ENCODE measurements around the gene CENPE.
A peak's percentile ranks its signal among the peaks of the same experiment; 100 is the strongest.

The CENPE gene

DNA sequence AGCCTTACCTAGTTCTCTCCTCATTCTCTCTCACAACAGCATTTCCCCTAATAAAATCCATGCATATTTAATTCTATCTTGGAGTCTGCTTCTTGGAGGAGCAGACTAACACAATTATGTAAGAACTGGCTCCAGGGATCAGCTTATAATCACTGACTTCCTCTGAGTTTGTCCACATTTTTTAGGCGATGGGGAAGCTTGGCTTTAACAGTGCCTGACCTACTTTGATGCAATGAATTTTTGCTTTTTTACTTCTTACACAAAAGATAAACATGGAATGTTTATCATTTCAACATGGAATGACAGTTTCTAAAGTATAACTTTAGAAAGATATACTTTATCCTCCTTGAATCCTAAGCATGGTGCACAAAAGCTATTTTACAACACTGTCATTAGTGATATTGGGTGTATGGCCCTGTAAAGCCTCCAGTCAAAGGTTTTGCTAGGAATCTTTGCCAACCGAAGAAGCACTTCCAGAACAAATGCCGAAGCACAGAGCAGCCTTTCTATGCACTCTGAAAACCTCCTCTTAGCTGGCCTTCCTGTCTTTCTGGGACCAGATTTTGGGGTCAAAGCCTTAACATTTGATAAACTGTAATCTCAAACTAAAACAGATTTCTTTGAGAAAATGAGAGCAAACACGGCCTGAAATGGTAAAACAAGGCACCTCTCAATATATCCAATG, 99.2 kb downstream of the CENPE start:
- Histone ChIP-seq H3K27me3 (ENCODE audit: insufficient read depth, low read length) (no peaks in the 10 kb centered on the region), H3K79me2 (ENCODE audit: control insufficient read depth, insufficient read depth, low read length, unreplicated experiment) (peaks cover 24% of the 10 kb centered on the region), H3K36me3 (ENCODE audit: insufficient read depth, low read length) (no peaks in the 10 kb centered on the region), H2AFZ (ENCODE audit: low read length, unreplicated experiment) (peak overlapping the region; percentile 98), H3K27ac (ENCODE audit: low read depth, low read length) (peak overlapping the region; percentile 63), H3K4me3 (ENCODE audit: low read depth, low read length) (peak overlapping the region; percentile 84), H3K4me1 (ENCODE audit: control insufficient read depth, insufficient read depth, low read length, unreplicated experiment) (peaks cover 9% of the 10 kb centered on the region)

DNA sequence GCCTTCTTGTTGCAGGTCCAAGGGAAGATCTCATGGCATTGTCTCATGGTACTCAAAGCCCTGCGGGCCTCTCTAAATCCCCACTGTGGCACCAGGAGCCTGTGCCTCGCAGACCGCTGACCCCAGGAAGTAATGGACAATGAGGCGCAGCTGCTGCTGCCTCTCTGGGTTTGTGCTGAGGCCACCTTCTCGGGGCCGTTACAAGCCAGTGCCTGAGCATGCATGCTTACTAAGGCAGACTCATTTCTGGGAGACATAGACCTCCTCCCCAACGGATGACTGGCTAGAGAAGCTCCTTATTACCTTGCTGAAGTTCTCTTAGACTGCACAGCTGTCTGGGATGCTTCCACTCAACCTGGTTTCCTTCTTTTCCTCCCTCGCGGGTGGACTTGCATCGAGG, 99.8 kb downstream of the CENPE start:
- H3K4me1 ChIP-seq (ENCODE audit: control insufficient read depth, insufficient read depth, low read length, unreplicated experiment): peaks cover 9% of the 10 kb centered on the region
- H3K36me3 ChIP-seq (ENCODE audit: insufficient read depth, low read length): no peaks in the 10 kb centered on the region
- H3K4me3 ChIP-seq (ENCODE audit: low read depth, low read length): peak overlapping the region; percentile 84
- H2AFZ ChIP-seq (ENCODE audit: low read length, unreplicated experiment): peak overlapping the region; percentile 98
- no peak overlapping the region for H3K27ac ChIP-seq (ENCODE audit: low read depth, low read length)
- H3K27me3 ChIP-seq (ENCODE audit: insufficient read depth, low read length): no peaks in the 10 kb centered on the region
- H3K79me2 ChIP-seq (ENCODE audit: control insufficient read depth, insufficient read depth, low read length, unreplicated experiment): peaks cover 24% of the 10 kb centered on the region

DNA sequence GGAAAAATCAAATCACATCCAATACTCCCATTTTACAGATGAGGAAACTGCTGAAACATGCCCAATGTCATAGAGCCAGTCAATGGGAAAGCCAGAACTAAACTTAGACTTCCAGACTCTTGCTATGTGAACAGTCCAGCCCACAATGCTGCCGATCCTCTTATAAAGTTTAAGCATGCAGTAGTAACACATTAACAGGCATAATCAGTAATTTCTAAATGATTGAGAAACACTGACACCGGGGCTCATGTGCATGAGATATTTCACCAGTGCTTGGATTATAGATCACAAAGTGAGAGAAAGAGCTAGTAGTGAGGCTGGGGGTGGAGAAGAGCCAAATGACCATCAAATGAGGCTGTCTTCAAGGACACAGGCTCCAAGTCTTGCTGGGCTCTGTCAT, 101.0 kb downstream of the CENPE start:
- H2AFZ ChIP-seq (ENCODE audit: low read length, unreplicated experiment): no peak overlapping the region
- peaks cover 24% of the 10 kb centered on the region for H3K79me2 ChIP-seq (ENCODE audit: control insufficient read depth, insufficient read depth, low read length, unreplicated experiment)
- no peak overlapping the region for H3K4me3 ChIP-seq (ENCODE audit: low read depth, low read length)
- H3K27me3 ChIP-seq (ENCODE audit: insufficient read depth, low read length): no peaks in the 10 kb centered on the region
- H3K4me1 ChIP-seq (ENCODE audit: control insufficient read depth, insufficient read depth, low read length, unreplicated experiment): peaks cover 17% of the 10 kb centered on the region
- no peaks in the 10 kb centered on the region for H3K36me3 ChIP-seq (ENCODE audit: insufficient read depth, low read length)
- H3K27ac ChIP-seq (ENCODE audit: low read depth, low read length): no peak overlapping the region

DNA sequence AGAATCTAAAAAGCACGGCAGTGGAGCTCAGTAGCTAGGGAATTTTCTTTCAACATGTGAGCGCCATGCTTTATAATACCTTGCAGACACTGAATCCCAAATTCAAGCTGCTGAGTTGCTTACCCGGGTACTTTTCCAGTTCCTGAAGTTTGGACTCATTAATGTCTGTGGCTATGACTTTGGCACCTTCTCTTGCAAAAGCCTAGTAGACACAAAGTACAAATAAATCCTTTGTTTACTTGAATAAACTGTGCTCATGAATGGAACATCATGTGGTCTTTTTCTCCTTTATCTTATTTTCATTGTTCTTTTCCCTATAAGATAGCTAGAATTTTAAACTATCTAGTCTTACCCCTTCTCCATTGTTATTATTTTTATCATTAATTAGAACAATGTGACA, 103.1 kb downstream of the CENPE start:
- Histone ChIP-seq H3K79me2 (ENCODE audit: control insufficient read depth, insufficient read depth, low read length, unreplicated experiment) (peaks cover 24% of the 10 kb centered on the region), H3K27ac (ENCODE audit: low read depth, low read length) (no peak overlapping the region), H3K4me1 (ENCODE audit: control insufficient read depth, insufficient read depth, low read length, unreplicated experiment) (peaks cover 21% of the 10 kb centered on the region), H3K27me3 (ENCODE audit: insufficient read depth, low read length) (no peaks in the 10 kb centered on the region), H2AFZ (ENCODE audit: low read length, unreplicated experiment) (no peak overlapping the region), H3K4me3 (ENCODE audit: low read depth, low read length) (no peak overlapping the region), H3K36me3 (ENCODE audit: insufficient read depth, low read length) (peaks cover 10% of the 10 kb centered on the region; the same call in 1 of the 2 replicates)

DNA sequence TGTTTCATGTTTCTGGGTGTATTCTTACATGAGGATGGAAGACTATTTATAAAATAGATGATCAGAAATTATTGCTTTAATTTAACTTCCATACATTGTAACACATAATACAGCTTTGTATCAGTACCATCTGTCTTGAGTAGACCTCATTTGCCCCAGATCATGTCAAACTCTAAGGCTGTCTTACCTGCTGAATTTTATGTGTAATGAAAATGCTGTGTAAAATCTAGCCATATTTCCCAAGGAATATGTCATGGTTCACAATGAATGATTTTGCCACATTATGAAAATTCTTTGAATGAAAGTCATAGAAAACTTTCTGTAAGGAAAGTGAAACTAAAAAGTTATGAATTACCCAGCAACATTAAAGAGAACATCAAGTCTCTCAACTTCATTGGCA, 105.9 kb downstream of the CENPE start:
- Histone ChIP-seq H3K4me3 (ENCODE audit: low read depth, low read length) (peak overlapping the region; percentile 67), H3K79me2 (ENCODE audit: control insufficient read depth, insufficient read depth, low read length, unreplicated experiment) (peaks cover 9% of the 10 kb centered on the region), H3K36me3 (ENCODE audit: insufficient read depth, low read length) (peaks cover 12% of the 10 kb centered on the region; the same call in 1 of the 2 replicates), H3K27me3 (ENCODE audit: insufficient read depth, low read length) (no peaks in the 10 kb centered on the region), H3K4me1 (ENCODE audit: control insufficient read depth, insufficient read depth, low read length, unreplicated experiment) (peaks cover 15% of the 10 kb centered on the region), H2AFZ (ENCODE audit: low read length, unreplicated experiment) (peak overlapping the region; percentile 72), H3K27ac (ENCODE audit: low read depth, low read length) (peak overlapping the region; percentile 51)

DNA sequence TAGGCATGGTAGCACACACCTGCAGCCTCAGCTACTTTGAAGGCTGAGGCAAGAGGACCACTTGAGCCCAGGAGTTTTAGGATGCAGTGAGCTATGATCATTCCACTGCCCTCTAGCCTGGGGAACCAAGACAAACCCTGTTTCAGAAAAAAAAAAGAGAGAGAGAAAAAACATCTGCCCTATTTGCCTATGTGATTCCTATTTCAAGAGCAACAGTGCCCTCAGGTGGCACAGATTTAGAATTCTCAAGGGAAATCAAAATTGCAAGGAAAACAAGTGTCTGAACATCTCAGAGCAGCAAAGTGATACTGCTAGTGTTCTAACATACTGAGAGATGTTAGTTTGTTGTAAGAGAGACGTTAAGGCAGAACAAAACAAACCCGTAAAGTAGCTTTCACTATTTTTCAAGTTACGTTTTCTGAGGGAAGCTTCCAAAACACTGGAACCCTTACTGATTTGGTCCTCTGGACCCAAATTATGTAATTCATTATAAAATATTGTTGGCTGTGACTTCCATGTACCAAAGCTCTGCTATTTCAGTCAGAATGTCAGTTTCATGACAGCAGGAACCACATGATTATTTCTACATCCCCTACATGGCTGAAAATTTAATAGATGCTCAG, 106.4 kb downstream of the CENPE start:
- H3K36me3 ChIP-seq (ENCODE audit: insufficient read depth, low read length): peaks cover 16% of the 10 kb centered on the region; the same call in 1 of the 2 replicates
- no peak overlapping the region for H2AFZ ChIP-seq (ENCODE audit: low read length, unreplicated experiment)

DNA sequence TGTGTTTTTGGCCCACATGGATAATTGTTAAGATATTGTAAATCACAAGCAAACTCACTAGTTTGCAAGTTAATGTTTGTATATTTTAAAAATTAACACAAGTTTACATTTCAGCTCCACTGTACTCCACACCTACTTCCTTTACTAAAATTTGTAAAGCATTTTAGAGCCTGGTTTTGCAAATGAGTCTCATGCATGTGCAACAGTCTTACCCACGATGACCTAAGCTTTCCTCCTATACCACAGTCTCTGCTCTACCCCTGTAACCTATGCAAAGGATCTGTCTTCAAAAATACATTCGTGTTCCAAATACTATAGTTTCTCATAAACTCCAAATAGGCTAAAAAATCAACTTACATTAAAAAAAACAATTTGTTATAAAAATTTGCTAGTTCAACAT, 108.7 kb downstream of the CENPE start:
- Histone ChIP-seq H3K4me1 (ENCODE audit: control insufficient read depth, insufficient read depth, low read length, unreplicated experiment) (peaks cover 12% of the 10 kb centered on the region), H3K27me3 (ENCODE audit: insufficient read depth, low read length) (no peaks in the 10 kb centered on the region), H3K27ac (ENCODE audit: low read depth, low read length) (no peak overlapping the region), H3K79me2 (ENCODE audit: control insufficient read depth, insufficient read depth, low read length, unreplicated experiment) (no peaks in the 10 kb centered on the region), H3K36me3 (ENCODE audit: insufficient read depth, low read length) (peaks cover 26% of the 10 kb centered on the region; the same call in 1 of the 2 replicates), H3K4me3 (ENCODE audit: low read depth, low read length) (no peak overlapping the region), H2AFZ (ENCODE audit: low read length, unreplicated experiment) (no peak overlapping the region)

More for the DNA sequence above, 106.4 kb downstream of the CENPE start:
- H3K27ac ChIP-seq (ENCODE audit: low read depth, low read length): peak overlapping the region; percentile 51; the same call in 1 of the 2 replicates
- H3K27me3 ChIP-seq (ENCODE audit: insufficient read depth, low read length): no peaks in the 10 kb centered on the region
- H3K4me3 ChIP-seq (ENCODE audit: low read depth, low read length): peak overlapping the region; percentile 67
- peaks cover 4% of the 10 kb centered on the region for H3K79me2 ChIP-seq (ENCODE audit: control insufficient read depth, insufficient read depth, low read length, unreplicated experiment)
- H3K4me1 ChIP-seq (ENCODE audit: control insufficient read depth, insufficient read depth, low read length, unreplicated experiment): peaks cover 15% of the 10 kb centered on the region

DNA sequence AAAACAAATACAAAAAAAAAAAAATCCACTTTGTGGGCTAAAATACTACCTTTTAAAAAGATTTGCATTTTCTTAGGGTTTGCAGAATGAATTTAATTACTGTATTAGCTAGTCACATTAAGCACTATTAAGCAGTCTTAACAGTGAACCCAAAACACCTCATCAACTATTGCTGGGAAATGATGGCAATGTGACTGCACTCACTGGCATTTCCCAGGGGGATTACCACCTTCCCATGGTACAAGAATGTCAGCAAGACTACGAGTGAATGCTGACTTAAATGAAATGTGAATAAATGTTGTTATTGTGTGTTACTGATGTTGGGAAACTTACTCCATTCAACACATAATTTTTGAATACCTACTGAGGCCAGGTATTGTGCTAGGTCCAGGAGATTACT, 111.6 kb downstream of the CENPE start:
- H3K79me2 ChIP-seq (ENCODE audit: control insufficient read depth, insufficient read depth, low read length, unreplicated experiment): no peaks in the 10 kb centered on the region
- no peak overlapping the region for H3K4me3 ChIP-seq (ENCODE audit: low read depth, low read length)
- H3K4me1 ChIP-seq (ENCODE audit: control insufficient read depth, insufficient read depth, low read length, unreplicated experiment): no peaks in the 10 kb centered on the region
- H2AFZ ChIP-seq (ENCODE audit: low read length, unreplicated experiment): no peak overlapping the region
- peaks cover 28% of the 10 kb centered on the region; the same call in 1 of the 2 replicates for H3K36me3 ChIP-seq (ENCODE audit: insufficient read depth, low read length)
- no peaks in the 10 kb centered on the region for H3K27me3 ChIP-seq (ENCODE audit: insufficient read depth, low read length)
- no peak overlapping the region for H3K27ac ChIP-seq (ENCODE audit: low read depth, low read length)

DNA sequence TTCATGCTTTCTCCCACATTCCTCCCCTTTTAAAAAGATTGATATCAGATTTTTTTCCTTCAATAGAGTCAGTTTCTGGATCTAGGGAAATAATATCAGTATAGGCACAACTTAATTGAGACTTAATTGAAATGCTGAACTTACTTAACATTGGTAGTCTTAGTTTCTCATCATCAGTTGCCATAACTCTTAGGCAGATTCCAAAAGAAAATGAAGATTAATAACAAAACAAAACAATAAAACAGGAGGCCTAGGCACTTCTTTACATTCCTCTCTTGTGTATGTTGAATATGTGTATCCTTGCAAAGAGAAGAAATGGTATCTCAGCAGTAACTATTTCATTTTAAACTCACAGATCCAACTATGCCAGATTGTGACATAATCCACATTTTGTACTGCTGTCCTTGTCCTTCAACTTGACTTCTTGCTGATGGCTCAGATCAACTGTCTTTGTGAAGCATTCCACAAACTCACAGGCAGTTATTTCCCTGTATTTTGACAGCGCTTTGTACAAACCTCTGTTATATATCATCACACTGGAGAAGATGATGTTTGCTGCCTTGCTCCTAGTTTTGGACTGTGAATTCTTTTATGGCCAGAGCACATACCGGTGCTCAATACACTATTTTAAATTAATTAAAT, 112.5 kb downstream of the CENPE start:
- Histone ChIP-seq H3K27me3 (ENCODE audit: insufficient read depth, low read length) (no peaks in the 10 kb centered on the region), H3K4me1 (ENCODE audit: control insufficient read depth, insufficient read depth, low read length, unreplicated experiment) (no peaks in the 10 kb centered on the region), H2AFZ (ENCODE audit: low read length, unreplicated experiment) (no peak overlapping the region), H3K4me3 (ENCODE audit: low read depth, low read length) (no peak overlapping the region), H3K36me3 (ENCODE audit: insufficient read depth, low read length) (peaks cover 24% of the 10 kb centered on the region; the same call in 1 of the 2 replicates), H3K79me2 (ENCODE audit: control insufficient read depth, insufficient read depth, low read length, unreplicated experiment) (no peaks in the 10 kb centered on the region), H3K27ac (ENCODE audit: low read depth, low read length) (no peak overlapping the region)

DNA sequence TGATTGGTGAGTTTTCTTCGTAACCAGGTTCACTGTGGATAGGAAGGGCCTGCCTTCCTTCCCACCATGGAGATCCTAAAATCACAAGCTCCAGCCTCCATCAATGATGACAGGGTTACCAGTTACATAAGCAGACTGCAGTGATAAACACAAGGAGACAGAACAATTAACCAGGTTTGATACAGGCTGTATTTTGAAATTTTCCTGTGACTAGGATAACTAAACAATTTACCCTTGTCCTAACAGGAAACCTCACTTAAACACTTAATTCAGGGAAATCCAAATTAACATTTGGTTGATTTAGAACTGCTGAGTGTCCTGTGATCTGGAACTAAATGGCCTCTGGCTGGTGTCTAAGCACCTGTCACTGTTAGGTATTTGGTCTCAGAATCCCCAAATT, 118.5 kb downstream of the CENPE start:
- H3K4me3 ChIP-seq (ENCODE audit: low read depth, low read length): no peak overlapping the region
- no peak overlapping the region for H3K27ac ChIP-seq (ENCODE audit: low read depth, low read length)
- H2AFZ ChIP-seq (ENCODE audit: low read length, unreplicated experiment): no peak overlapping the region
- H3K4me1 ChIP-seq (ENCODE audit: control insufficient read depth, insufficient read depth, low read length, unreplicated experiment): peaks cover 12% of the 10 kb centered on the region
- H3K36me3 ChIP-seq (ENCODE audit: insufficient read depth, low read length): peaks cover 3% of the 10 kb centered on the region; the same call in 1 of the 2 replicates
- H3K79me2 ChIP-seq (ENCODE audit: control insufficient read depth, insufficient read depth, low read length, unreplicated experiment): peaks cover 11% of the 10 kb centered on the region
- no peaks in the 10 kb centered on the region for H3K27me3 ChIP-seq (ENCODE audit: insufficient read depth, low read length)

Data from ACC112 (cell line).